HG03442 (cell line): ENCODE results near the gene NBPF1.
"Not testable (repeated sequence)": the region's sequence is repeated elsewhere in the genome, so short reads cannot be mapped to it uniquely, and the experiment has no call there.

Source experiments
- ATAC-seq: cut with Tn5 transposase; IDR thresholded peaks from one replicate; pipeline ENCODE4 v1.9.1; 2021; ENCODE audit warnings: mild to moderate bottlenecking, moderate library complexity; ENCODE audit not compliant: unreplicated experiment

The NBPF1 gene

GRCh38 chr1:16519255-16519951, 94.0 kb downstream of the NBPF1 start:
- not testable (repeated sequence) for ATAC-seq

- not testable (repeated sequence) for ATAC-seq
Measured at GRCh38 chr1:16518913-16519254, 94.5 kb downstream of the NBPF1 start.

GRCh38 chr1:16516694-16517410, 96.5 kb downstream of the NBPF1 start:
- not testable (repeated sequence) for ATAC-seq

GRCh38 chr1:16514107-16515055, 99.0 kb downstream of the NBPF1 start, which contains the start of gene RNU1-1:
Gene RNU1-1 (minus strand): TSS chr1:16514285.
- not testable (repeated sequence) for ATAC-seq

GRCh38 chr1:16513412-16514106, 99.8 kb downstream of the NBPF1 start:
- peak; percentile 93 for ATAC-seq

GRCh38 chr1:16512624-16513411, 100.5 kb downstream of the NBPF1 start:
- not testable (repeated sequence) for ATAC-seq
